Measurements from ENCODE around the gene CACNA1E. TPM values are rescaled to one million over a fixed set of nuclear protein-coding genes. Genes with fewer than 3 reads are reported as not detected.

CACNA1E gene
- total RNA-seq, 1 donor from 2014 or later, result 0.31 TPM

- Mint-ChIP-seq H3K27ac (ENCODE audit: unreplicated experiment) (no peak overlapping the region), H3K4me3 (ENCODE audit: unreplicated experiment) (no peak overlapping the region), H3K36me3 (ENCODE audit: low read depth, unreplicated experiment) (no peaks in the 10 kb centered on the region), H3K4me1 (ENCODE audit: unreplicated experiment) (no peaks in the 10 kb centered on the region), H3K9me3 (ENCODE audit: unreplicated experiment) (no peaks in the 10 kb centered on the region), H3K27me3 (ENCODE audit: unreplicated experiment) (peaks cover 1% of the 10 kb centered on the region)
- no peak for TF ChIP-seq CTCF (IDR thresholded peaks at IDR 0.05; ENCODE audit: unreplicated experiment)
- no peak for DNase-seq (ENCODE audit: low spot score)
These were observed 228.5 kb downstream of the CACNA1E start for GRCh38 chr1:181711820-181712219.

- peaks cover 1% of the 10 kb centered on the region for H3K27me3 Mint-ChIP-seq (ENCODE audit: unreplicated experiment)
- no peak overlapping the region for H3K4me3 Mint-ChIP-seq (ENCODE audit: unreplicated experiment)
- no peaks in the 10 kb centered on the region for H3K9me3 Mint-ChIP-seq (ENCODE audit: unreplicated experiment)
- no peak for TF ChIP-seq CTCF (IDR thresholded peaks at IDR 0.05; ENCODE audit: unreplicated experiment)
- H3K36me3 Mint-ChIP-seq (ENCODE audit: low read depth, unreplicated experiment), result no peaks in the 10 kb centered on the region
- no peak for DNase-seq (ENCODE audit: low spot score)
- no peak overlapping the region for H3K27ac Mint-ChIP-seq (ENCODE audit: unreplicated experiment)
- no peaks in the 10 kb centered on the region for H3K4me1 Mint-ChIP-seq (ENCODE audit: unreplicated experiment)
These were observed 229.4 kb downstream of the CACNA1E start for GRCh38 chr1:181712711-181713110.

GRCh38 chr1:181714428-181714827, 231.1 kb downstream of the CACNA1E start:
- Mint-ChIP-seq H3K4me1 (ENCODE audit: unreplicated experiment) (no peaks in the 10 kb centered on the region), H3K9me3 (ENCODE audit: unreplicated experiment) (no peaks in the 10 kb centered on the region)
- no peak for TF ChIP-seq CTCF (IDR thresholded peaks at IDR 0.05; ENCODE audit: unreplicated experiment)

GRCh38 chr1:181718034-181718433, 234.7 kb downstream of the CACNA1E start:
- no peak for TF ChIP-seq CTCF (IDR thresholded peaks at IDR 0.05; ENCODE audit: unreplicated experiment)
- Mint-ChIP-seq H3K27me3 (ENCODE audit: unreplicated experiment) (no peaks in the 10 kb centered on the region), H3K4me3 (ENCODE audit: unreplicated experiment) (no peak overlapping the region), H3K4me1 (ENCODE audit: unreplicated experiment) (no peaks in the 10 kb centered on the region), H3K9me3 (ENCODE audit: unreplicated experiment) (no peaks in the 10 kb centered on the region), H3K36me3 (ENCODE audit: low read depth, unreplicated experiment) (no peaks in the 10 kb centered on the region), H3K27ac (ENCODE audit: unreplicated experiment) (no peak overlapping the region)
- no peak for DNase-seq (ENCODE audit: low spot score)

More at GRCh38 chr1:181714428-181714827, 231.1 kb downstream of the CACNA1E start:
- Mint-ChIP-seq H3K27ac (ENCODE audit: unreplicated experiment) (no peak overlapping the region), H3K27me3 (ENCODE audit: unreplicated experiment) (peaks cover 1% of the 10 kb centered on the region), H3K4me3 (ENCODE audit: unreplicated experiment) (no peak overlapping the region), H3K36me3 (ENCODE audit: low read depth, unreplicated experiment) (no peaks in the 10 kb centered on the region)
- no peak for DNase-seq (ENCODE audit: low spot score)

GRCh38 chr1:181726320-181727012, 243.1 kb downstream of the CACNA1E start:
- Mint-ChIP-seq H3K36me3 (ENCODE audit: low read depth, unreplicated experiment) (no peaks in the 10 kb centered on the region), H3K4me1 (ENCODE audit: unreplicated experiment) (no peaks in the 10 kb centered on the region), H3K27me3 (ENCODE audit: unreplicated experiment) (peaks cover 12% of the 10 kb centered on the region), H3K9me3 (ENCODE audit: unreplicated experiment) (no peaks in the 10 kb centered on the region), H3K4me3 (ENCODE audit: unreplicated experiment) (no peak overlapping the region), H3K27ac (ENCODE audit: unreplicated experiment) (no peak overlapping the region)
- no peak for DNase-seq (ENCODE audit: low spot score)
- no peak for TF ChIP-seq CTCF (IDR thresholded peaks at IDR 0.05; ENCODE audit: unreplicated experiment)
